Measurements from ENCODE around the gene PTGDS.

GRCh38 chr9:136988872-136989271 is 11.6 kb downstream of the PTGDS start:
- TF ChIP-seq CTCF (IDR thresholded peaks at IDR 0.05) (no peak), POLR2A (IDR thresholded peaks at IDR 0.05) (no peak)
